Kidney epithelial cell (primary cell): ENCODE measurements around the gene NPY4R2. TPM values are rescaled to one million over a fixed set of nuclear protein-coding genes. Genes with fewer than 3 reads are reported as not detected.
"Not testable (repeated sequence)": the region's sequence is repeated elsewhere in the genome, so short reads cannot be mapped to it uniquely, and the experiment has no call there.

Source experiments
- DNase-seq: peaks from one replicate; pipeline ENCODE4 v3.0.0-alpha.2; 2010; ENCODE audit warnings: low read depth
- H3K27me3 ChIP-seq: 2 replicates; pipeline ENCODE4 v1.6.0; 2011; ENCODE audit warnings: low read length; ENCODE audit not compliant: control insufficient read depth, insufficient read depth
- H3K36me3 ChIP-seq: 2 replicates; pipeline ENCODE4 v1.5.1; 2011; ENCODE audit warnings: low read length; ENCODE audit not compliant: control insufficient read depth, insufficient read depth
- H3K4me3 ChIP-seq: 2 replicates; pipeline ENCODE4 v1.5.1; 2011; ENCODE audit warnings: low read depth, mild to moderate bottlenecking, control low read depth, low read length
- total RNA-seq: library from RNA; depleted of rRNA; stranded (reverse); fragments of >200 nt; gene quantifications from 2 replicates; pipeline ENCODE4 v1.2.3, GENCODE V29; 2015

The NPY4R2 gene
- total RNA-seq, 1 donor from 2014 or later: not detected

DNA sequence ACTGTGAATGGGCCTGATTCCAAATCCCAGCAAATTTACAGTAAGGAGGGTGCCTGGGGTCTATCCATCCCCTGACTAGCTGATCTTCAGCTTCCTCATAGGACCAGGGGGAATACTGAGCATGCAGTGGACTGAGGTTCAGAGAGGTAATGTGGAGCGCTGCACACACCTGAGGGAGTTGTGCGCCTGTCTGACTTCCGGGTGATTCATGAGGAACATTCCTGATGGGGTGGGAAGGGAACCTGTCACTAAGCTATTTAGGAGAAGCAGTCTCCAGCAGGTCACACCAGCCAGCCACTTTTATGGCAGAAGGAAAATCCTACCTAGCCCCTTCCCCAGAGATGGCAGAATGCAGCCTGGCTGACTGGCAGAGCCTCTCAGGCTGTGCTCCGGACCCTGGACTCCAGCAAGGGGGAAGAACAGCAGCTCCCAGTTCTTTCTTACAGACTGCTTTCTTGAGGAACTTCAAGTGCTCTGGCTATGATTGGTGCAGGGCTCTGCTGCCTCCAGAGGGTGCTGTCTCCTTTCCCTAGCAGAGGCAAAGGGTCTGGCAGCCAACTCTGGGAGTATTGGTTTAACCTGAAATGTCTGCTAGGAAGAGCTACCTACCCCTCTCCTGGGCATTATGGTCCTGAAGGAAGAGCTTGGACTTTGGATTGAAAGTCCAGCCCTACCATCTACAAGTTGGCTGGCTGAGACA, 2.5 kb upstream of the NPY4R2 start:
- not testable (repeated sequence) for H3K27me3 ChIP-seq, H3K4me3 ChIP-seq, DNase-seq, H3K36me3 ChIP-seq

DNA sequence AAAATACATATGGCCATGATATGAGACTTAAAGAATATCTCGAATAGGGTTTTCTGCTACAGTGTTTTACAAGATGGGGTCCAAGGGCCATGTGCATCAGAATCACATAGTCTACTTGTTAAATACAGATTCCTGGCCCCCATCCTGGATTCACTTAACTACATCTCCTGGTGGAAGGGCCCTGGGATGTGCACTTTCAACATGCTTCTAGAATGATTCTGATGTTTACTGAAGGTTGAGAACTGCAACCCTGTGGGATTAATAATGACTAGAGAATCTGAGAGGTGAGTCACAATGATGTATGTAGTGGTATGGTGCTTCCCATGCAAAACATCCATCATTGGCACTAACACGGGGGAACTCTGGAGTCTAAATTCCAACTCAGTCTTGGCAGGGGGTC, 2.1 kb downstream of the NPY4R2 start:
- H3K27me3 ChIP-seq, H3K36me3 ChIP-seq, DNase-seq, H3K4me3 ChIP-seq: not testable (repeated sequence)

DNA sequence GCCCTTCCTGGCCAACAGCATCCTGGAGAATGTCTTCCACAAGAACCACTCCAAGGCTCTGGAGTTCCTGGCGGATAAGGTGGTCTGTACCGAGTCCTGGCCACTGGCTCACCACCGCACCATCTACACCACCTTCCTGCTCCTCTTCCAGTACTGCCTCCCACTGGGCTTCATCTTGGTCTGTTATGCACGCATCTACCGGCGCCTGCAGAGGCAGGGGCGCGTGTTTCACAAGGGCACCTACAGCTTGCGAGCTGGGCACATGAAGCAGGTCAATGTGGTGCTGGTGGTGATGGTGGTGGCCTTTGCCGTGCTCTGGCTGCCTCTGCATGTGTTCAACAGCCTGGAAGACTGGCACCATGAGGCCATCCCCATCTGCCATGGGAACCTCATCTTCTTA, 4.0 kb downstream of the NPY4R2 start:
- not testable (repeated sequence) for H3K4me3 ChIP-seq, DNase-seq, H3K36me3 ChIP-seq, H3K27me3 ChIP-seq

DNA sequence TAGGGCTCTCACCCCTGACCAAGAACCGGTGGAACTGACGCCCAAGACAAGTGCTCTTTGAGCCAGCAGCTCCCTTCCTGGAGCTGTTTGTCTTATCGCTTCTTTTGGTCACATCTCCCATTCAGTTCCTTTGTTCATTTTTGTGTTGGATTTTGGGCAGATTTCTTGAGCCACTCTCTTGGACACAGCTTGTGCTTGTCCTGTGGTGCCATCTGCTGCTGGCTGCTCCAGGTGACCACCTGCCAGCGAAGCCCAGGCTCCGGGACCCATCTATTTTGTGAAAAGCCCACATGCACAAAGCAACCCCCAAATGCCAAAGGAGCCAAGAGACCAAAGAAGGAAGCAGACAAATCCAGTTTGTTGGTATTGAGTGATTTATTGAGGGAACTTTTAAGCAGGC, 6.2 kb downstream of the NPY4R2 start:
- H3K36me3 ChIP-seq, DNase-seq, H3K27me3 ChIP-seq, H3K4me3 ChIP-seq: not testable (repeated sequence)

DNA sequence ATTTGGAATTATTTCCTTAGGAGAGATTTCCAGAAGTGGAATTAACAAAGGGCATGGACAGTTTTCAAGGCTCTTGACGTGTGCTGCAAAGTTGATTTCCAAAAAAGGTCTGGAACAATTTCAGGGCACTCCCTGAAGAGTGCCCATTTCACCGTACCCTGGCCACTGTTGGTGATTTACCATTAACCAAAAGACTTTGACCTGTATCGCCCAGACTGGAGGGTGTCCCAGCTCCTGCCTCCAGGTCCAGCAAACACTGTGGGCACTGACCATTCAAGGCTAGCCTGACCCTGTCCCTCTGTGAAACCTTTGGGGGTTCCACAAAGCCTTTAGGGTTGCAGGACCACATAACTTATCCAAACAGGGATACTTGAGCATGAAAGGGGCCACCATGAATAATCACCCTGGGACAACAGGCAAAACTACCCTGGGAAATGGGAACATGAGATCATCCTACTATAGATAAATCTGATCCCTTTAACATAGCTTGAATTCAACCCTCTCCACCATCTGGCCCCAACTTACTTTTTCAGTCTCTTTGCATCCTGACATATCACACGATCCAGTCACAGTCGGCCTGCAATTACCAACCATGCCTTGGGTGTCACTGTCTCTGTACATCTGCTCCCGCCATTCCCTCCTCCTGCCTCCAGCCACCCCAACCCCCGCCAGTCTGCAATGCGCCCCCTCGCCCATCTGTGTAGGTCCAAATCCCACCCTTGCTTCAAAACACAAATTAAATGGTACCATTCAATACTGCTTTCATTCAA, 8.9 kb downstream of the NPY4R2 start:
- not testable (repeated sequence) for H3K36me3 ChIP-seq, H3K4me3 ChIP-seq, DNase-seq, H3K27me3 ChIP-seq

DNA sequence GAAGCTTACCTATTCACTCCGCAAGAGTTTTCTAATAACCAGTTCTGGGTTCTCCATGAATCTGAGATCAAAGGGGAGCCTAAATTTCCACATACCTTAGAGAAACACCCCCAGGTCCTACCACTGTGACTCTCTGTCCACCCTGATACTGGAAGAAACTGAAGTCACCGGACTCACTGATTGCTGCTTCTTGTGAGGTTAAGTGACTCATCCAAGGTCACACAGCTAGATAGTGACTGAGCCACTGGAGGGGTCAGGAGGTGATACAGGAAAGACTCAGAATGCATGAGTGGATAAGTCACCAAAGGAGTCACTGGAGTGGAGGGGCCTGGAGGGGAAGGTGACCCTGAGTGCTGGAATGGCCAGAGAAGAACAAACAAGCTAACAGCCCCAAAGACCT, 9.8 kb downstream of the NPY4R2 start:
- not testable (repeated sequence) for H3K27me3 ChIP-seq

DNA sequence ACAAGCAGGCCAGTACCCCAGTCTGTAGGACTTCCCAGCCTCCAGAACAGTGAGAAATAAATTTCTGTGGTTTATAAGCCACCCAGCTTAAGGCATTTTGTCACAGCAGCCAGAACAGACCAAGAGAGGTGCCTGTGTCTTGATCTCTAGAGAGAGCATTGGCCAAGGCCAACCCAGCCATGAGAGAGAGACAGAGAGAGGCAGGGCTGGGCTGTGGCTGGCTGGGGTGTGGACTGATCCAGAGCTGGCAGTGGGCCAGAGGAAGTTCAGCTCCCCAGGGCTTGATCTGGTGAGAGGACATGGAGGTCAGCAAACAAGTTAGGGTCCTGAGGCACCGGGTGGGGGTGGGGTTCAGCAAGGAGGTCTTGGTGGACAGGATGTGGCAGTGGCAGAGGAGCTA, 14.4 kb downstream of the NPY4R2 start:
- DNase-seq, H3K36me3 ChIP-seq, H3K27me3 ChIP-seq, H3K4me3 ChIP-seq: not testable (repeated sequence)

More for the DNA sequence above, 9.8 kb downstream of the NPY4R2 start:
- H3K4me3 ChIP-seq, DNase-seq, H3K36me3 ChIP-seq: not testable (repeated sequence)

DNA sequence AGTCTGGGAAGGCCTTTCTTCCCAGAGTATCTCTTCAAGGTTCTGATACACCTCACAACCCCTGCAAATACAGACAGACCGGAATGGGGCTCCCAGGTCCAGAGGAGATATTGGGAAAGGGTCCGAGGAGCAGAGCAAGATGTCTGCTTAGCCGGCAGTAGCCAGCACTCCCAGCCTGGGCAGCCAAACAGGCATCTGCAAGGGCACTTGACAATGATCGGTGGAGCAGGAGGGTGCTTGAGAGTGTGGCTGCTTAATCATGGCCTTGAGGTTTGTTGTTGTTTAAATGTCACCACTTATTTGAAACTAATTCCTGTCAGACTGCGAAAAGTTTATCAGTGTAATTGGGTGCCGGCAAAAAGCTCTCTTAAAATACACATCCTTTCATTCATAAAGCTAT, 15.0 kb downstream of the NPY4R2 start:
- H3K36me3 ChIP-seq, H3K4me3 ChIP-seq, DNase-seq, H3K27me3 ChIP-seq: not testable (repeated sequence)

DNA sequence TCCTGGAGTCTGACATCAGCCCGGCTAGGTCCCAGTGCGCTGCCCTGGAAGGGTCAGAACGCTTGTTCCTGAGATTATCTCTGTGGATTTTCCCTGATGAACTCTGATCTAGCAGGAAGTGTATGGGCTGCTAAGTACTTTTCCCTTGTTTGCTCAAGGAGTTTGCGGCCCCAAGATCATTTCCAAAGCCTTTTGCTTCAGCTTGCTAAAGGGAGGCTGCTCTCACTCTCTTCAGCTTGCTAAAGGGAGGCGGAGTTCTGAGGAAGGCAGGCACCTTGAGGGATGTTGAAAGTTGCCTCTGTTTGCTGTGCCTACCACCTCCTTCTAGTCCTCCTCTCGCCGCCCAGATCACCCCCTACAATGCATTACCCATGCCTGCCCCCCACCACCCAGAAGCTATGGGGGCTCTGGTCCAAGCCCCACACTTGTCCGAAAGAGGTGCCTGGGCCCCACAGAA, 18.3 kb downstream of the NPY4R2 start:
- H3K36me3 ChIP-seq, H3K4me3 ChIP-seq, H3K27me3 ChIP-seq, DNase-seq: not testable (repeated sequence)

DNA sequence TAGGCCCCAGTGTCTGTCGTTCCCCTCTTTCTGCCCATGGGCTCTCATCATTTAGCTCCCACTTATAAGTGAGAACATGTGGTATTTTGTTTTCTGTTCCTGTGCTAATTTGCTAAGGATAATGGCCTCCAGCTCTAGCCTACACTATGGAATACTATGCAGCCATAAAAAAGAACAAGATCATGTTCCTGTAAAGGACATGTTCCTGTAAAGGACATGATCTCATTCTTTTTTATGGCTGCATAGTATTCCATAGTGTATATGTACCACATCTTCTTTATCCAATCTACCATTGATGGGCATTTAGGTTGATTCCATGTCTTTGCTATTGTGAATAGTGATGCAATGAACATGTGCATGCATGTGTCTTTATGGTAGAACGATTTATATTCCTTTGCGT, 19.2 kb downstream of the NPY4R2 start:
- H3K36me3 ChIP-seq, H3K4me3 ChIP-seq, H3K27me3 ChIP-seq, DNase-seq: not testable (repeated sequence)

DNA sequence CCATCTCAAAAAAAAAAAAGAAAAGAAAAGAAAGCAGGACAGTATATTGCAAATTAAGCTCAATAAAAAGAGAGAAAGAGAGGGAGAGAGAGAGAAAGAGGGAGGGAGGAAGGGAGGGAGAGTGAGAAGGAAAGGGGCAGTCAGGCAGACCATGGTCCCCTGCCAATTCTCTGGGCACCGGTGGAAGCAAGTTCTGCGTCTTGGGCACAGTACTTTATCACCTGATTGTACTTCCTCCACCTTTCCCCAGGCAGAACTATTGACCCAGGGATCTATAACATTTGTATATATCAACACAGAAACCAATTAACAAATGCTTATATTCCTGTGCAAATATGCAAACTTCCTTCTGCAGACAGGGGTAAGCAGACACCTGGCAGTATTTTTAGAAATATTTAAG, 22.4 kb downstream of the NPY4R2 start:
- H3K36me3 ChIP-seq, H3K4me3 ChIP-seq, DNase-seq, H3K27me3 ChIP-seq: not testable (repeated sequence)

DNA sequence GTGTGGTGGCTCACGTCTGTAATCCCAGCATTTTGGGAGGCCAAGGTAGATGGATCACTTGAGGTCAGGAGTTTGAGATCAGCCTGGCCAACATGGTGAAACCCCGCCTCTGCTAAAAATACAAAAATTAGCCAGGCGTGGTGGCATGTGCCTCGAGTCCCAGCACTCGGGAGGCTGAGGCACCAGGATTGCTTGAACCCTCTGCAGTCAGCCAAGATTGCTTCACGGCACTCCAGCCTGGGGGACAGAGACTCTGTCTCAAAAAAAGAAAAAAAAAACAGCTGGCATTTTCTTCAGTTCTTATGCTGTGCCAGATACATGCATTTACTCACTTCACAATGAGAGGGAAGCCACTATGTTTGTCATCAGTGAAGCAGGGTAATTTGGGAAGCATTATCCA, 22.9 kb downstream of the NPY4R2 start:
- not testable (repeated sequence) for DNase-seq, H3K36me3 ChIP-seq, H3K27me3 ChIP-seq, H3K4me3 ChIP-seq

DNA sequence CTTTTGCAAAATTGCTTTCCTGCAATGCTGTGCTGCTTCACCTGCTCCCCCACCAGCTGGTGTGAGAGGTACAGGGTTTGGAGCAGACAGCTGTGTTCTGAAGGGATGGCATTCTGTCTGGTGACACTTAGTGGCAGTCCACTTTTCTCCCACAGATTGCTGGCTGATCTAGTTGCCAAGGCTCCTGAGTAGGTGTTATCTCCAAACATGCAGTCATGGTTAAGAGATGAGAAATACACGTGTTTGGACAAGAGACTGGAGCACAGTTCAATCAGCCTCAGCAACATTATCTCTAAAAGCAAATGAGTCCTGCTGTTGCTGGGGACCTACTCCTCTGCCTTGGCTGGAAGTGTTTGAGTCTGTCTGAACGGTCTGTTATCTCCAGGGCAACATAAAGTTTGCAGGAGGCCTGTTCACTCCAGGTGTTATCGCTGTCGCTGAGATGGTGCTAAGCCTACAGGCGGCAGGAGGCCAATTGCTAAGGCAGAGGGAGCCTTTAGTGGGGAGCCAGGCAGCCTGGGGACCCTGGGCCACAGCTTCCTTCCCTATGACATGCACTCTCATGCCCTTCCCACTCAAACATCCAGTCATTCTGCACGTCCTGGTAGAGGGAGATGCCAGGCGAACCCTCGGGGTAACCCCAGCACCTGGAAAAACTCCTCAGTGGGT, 24.0 kb downstream of the NPY4R2 start:
- H3K36me3 ChIP-seq, H3K27me3 ChIP-seq, DNase-seq, H3K4me3 ChIP-seq: not testable (repeated sequence)

DNA sequence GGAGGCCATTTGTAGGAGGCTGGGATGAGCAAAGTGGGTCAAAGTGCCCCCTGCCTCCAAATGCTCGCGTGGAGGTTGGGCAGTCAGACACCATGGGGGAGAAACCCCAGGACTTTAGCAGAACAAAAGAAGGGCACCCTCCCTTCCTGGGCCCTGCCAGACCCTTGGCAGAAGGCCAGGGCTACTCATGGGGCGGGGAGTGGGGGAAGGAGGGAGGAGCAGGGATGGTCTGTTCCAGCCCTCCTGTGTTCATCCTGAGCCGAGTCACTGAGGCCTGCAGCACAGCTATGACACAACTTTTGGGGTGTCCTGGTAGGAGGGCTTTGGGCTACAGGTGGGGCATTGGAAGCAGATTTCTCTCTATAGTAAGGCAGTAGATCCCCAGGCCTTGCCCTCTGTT, 24.9 kb downstream of the NPY4R2 start:
- DNase-seq, H3K4me3 ChIP-seq, H3K36me3 ChIP-seq, H3K27me3 ChIP-seq: not testable (repeated sequence)

DNA sequence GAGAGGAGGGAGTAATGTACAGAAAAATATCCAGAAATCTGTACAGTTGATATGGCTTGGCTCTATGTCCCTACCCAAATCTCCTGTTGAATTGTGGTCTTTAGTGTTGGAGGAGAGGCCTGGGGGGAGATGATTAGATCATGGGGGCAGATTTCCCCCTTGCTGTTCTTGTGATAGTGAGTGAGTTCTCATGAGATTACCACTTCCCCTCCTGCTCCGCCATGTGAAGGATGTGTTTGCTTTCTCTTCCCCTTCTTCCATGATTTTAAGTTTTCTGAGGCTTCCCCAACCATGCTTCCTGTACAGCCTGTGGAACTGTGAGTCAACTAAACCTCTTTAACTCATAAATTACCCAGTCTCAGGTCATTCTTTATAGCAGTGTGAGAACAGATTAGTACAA, 29.0 kb downstream of the NPY4R2 start:
- H3K4me3 ChIP-seq, DNase-seq, H3K27me3 ChIP-seq, H3K36me3 ChIP-seq: not testable (repeated sequence)
